Mucosa of descending colon (tissue), 3 donors: Measurements from ENCODE around the gene CHRM2. TPM values are rescaled to one million over a fixed set of nuclear protein-coding genes. Genes with fewer than 3 reads are reported as not detected.

Experiments
- ATAC-seq: fragments of 200-7000 bp; cut with Tn5 transposase; one replicate; pipeline ENCODE4 v1.9.1; 2020; ENCODE audit warnings: mild to moderate bottlenecking, moderate library complexity
- DNase-seq, 3 donors: peaks; one replicate each; pipeline ENCODE4 v3.0.0-alpha.2; 2020
- H3K36me3 ChIP-seq: fragments of 200-600 bp; one replicate; pipeline ENCODE4 v1.8.0; 2021; ENCODE audit warnings: low read depth, mild to moderate bottlenecking
- H3K4me1 ChIP-seq: fragments of 200-600 bp; one replicate; pipeline ENCODE4 v1.8.0; 2021; ENCODE audit warnings: low read depth, mild to moderate bottlenecking
- H3K4me3 ChIP-seq: fragments of 200-600 bp; one replicate; pipeline ENCODE4 v1.8.0; 2021; ENCODE audit warnings: mild to moderate bottlenecking
- H3K9me3 ChIP-seq: fragments of 200-600 bp; one replicate; pipeline ENCODE4 v1.8.0; 2021; ENCODE audit warnings: mild to moderate bottlenecking
- CTCF ChIP-seq: fragments of 200-600 bp; IDR thresholded peaks from one replicate; pipeline ENCODE4 v1.8.0; 2022; ENCODE audit warnings: antibody characterized with exemption, mild to moderate bottlenecking
- intact Hi-C, 2 donors: fragments of 100-400 bp; cut with DNase I in 1 of 2; cut with micrococcal nuclease in 1 of 2; formaldehyde crosslinking; loops; one replicate each; pipeline versions ENCODE4 v1.11.0 to v1.11.1; 2022; cut with DNase I, micrococcal nuclease
- total RNA-seq, 3 donors: library from RNA; stranded (reverse); fragmentation: NEBNext Ultra II Directional in 2 of 3; extraction: Animal tissue kit (Norgen Biotek cat#: 25700) in 2 of 3; gene quantifications; one replicate each; pipeline versions ENCODE4 v1.2.1 to v1.2.4, GENCODE V29; 2021 to 2023
- donor health status: DM: no; HTN: no; CAD: no; lungs with moderate emphysema.
- donor health status: DM: no; HTN: no; CAD: no.
- donor health status: DM: no; HTN: yes; CAD: no.

CHRM2 gene
- total RNA-seq, 3 donors from 2014 or later: 1.4 to 84.0 (median 7.4) TPM

GRCh38 chr7:136919820-136920219 lies 51.4 kb downstream of the CHRM2 start:
- intact Hi-C loops: no loop called here
- DNase-seq: no peak

DNA sequence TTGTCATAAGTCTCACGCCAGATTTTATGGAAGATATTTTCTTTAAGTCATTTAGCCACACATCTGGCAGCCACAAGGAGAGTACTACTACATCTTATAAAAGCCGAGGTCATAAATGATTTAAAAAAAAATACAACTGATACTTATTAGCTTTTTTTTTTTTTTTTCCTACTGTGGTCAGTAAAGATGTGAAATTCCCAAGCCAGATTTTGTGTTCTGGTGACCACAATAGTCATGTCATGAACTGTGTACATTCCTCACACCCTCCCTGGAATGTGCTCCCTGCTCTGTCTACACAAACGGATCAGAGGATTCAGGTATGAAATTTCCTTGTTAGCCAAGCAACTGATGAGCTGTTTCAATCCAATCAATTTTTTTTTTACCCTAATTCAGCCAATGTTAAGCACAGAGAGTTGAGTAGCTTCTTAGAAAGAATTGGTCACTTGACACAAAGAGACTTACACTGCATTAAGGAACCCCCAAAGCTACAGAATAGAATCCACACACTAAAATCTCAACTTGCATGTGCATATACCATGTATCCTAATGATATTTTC lies 54.7 kb downstream of the CHRM2 start:
- DNase-seq (no peak), ATAC-seq (no peak)
- no peak for TF ChIP-seq CTCF
- Histone ChIP-seq H3K36me3 (no peaks in the 10 kb centered on the region), H3K9me3 (no peaks in the 10 kb centered on the region), H3K4me1 (no peaks in the 10 kb centered on the region), H3K4me3 (no peak overlapping the region)
- intact Hi-C loops: no loop called here

More at GRCh38 chr7:136919820-136920219, 51.4 kb downstream of the CHRM2 start:
- Histone ChIP-seq H3K4me1 (no peaks in the 10 kb centered on the region), H3K36me3 (no peaks in the 10 kb centered on the region), H3K9me3 (no peaks in the 10 kb centered on the region), H3K4me3 (no peak overlapping the region)
- no peak for TF ChIP-seq CTCF
- ATAC-seq: no peak

GRCh38 chr7:136925044-136925443 lies 56.6 kb downstream of the CHRM2 start:
- H3K36me3 ChIP-seq: no peaks in the 10 kb centered on the region
- no peaks in the 10 kb centered on the region for H3K9me3 ChIP-seq
- H3K4me3 ChIP-seq: no peak overlapping the region
- TF ChIP-seq CTCF: no peak
- DNase-seq (no peak), ATAC-seq (no peak)
- H3K4me1 ChIP-seq: no peaks in the 10 kb centered on the region
- intact Hi-C loops: no loop called here

- Histone ChIP-seq H3K9me3 (no peaks in the 10 kb centered on the region), H3K4me1 (no peaks in the 10 kb centered on the region), H3K4me3 (no peak overlapping the region), H3K36me3 (no peaks in the 10 kb centered on the region)
- no peak for TF ChIP-seq CTCF
- intact Hi-C loops: no loop called here
- no peak for DNase-seq
- no peak for ATAC-seq
Measured at GRCh38 chr7:136925556-136925955, 57.1 kb downstream of the CHRM2 start.

GRCh38 chr7:136931169-136931867 lies 62.9 kb downstream of the CHRM2 start:
- no peak for TF ChIP-seq CTCF
- no peak for DNase-seq
- Histone ChIP-seq H3K4me1 (no peaks in the 10 kb centered on the region), H3K9me3 (peaks cover 7% of the 10 kb centered on the region), H3K36me3 (no peaks in the 10 kb centered on the region), H3K4me3 (no peak overlapping the region)
- intact Hi-C loops: no loop called here
- no peak for ATAC-seq
